ENCODE results near the gene SEC22A.

SEC22A gene

DNA sequence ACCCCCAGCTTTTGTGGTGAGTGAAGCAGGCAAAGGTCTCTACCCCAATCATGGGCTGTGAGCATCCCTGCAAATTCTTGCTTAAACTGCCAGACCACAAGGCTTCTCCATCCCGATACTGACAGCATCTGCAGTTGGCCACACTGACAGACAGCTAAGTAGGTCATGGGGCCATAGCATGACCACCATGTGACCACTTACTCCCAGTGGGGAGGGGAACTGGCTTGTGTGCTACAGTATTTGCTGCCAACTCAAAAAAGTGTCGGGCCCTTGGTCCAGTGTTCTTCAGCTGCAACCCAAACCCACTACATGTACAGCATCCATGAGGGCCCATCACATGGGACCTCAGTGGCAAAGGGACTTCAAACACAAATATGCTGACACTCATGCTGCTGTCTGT, 103.4 kb downstream of the SEC22A start:
- no peak for DNase-seq (ENCODE audit: low spot score)

DNA sequence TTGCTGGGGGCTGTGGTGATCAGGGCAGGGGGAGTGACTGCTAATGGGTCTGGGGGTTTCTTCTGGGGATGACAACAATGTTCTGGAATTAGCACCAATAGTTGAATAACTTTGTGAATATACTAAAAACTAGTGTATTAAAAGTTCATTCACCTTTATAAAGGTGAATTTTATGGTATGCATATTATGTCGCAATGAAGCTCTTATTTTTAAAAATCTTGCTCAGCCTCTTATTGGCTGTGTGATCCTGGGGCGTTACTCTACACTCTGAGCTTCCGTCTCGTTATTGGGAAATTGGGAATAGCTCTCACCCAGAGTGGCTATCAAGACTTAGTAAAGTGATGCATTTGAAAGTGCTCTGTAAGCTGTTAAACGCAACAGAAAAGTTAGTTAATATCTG, 105.3 kb downstream of the SEC22A start:
- DNase-seq (ENCODE audit: low spot score): no peak

DNA sequence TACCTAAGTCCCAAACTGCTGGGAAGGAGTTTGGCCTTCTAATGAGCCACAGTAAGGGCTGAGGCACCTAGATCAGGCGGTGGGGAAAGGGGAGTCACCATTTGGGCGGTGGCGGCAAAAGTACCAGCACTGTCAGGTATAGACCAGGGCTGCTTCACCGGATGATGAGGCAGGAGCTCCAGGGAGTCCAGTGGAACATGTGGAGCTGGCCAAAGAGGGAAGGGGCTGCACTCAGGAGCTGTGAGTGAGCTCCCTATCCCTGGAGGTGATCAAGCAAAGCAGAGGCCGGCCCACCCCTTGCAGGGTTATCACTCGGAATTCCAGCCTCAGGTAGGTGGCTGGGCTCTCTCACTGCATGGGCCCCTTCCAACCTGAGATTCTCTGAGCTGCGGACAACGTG, 108.4 kb downstream of the SEC22A start:
- no peak for DNase-seq (ENCODE audit: low spot score)

DNA sequence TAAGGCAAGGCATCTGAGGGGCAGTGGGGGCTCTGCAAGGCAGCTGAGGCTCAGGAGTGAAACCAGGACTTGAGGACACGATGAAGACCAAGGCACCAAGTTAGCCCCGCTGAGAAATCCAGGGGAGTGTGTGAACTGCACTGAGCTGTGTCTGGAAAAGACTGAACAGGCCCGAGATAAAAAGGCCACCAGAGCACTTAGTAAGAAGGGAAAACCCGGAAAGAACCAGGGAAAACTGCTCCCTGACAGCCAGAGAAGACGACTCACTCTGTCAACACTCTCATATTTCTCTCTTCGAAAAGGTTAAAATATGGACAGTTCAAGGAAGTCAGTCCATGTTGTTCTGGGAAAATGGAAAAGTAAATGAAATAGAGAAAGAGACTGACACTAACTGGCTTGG, 109.0 kb downstream of the SEC22A start:
- peak; percentile 66 for DNase-seq (ENCODE audit: low spot score)

DNA sequence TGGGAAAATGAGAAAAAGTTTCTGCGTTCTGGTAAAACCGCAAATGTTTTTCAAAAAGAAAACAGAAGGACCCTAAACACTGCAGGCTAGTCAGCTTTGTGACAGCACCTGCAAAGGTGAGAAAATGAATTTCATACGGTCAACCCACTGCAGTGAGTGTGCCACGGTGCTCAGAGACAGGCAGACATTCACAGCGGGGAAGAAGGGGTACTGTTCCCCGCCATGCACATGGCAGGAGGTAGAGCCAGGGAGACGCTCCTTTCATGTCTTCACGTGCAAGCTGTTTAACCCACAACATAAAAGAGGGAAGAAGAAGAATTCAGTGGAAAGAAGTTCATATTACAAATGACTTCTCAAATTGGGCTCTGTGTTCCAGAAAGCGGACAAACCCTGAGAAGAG, 109.5 kb downstream of the SEC22A start:
- DNase-seq (ENCODE audit: low spot score): no peak

DNA sequence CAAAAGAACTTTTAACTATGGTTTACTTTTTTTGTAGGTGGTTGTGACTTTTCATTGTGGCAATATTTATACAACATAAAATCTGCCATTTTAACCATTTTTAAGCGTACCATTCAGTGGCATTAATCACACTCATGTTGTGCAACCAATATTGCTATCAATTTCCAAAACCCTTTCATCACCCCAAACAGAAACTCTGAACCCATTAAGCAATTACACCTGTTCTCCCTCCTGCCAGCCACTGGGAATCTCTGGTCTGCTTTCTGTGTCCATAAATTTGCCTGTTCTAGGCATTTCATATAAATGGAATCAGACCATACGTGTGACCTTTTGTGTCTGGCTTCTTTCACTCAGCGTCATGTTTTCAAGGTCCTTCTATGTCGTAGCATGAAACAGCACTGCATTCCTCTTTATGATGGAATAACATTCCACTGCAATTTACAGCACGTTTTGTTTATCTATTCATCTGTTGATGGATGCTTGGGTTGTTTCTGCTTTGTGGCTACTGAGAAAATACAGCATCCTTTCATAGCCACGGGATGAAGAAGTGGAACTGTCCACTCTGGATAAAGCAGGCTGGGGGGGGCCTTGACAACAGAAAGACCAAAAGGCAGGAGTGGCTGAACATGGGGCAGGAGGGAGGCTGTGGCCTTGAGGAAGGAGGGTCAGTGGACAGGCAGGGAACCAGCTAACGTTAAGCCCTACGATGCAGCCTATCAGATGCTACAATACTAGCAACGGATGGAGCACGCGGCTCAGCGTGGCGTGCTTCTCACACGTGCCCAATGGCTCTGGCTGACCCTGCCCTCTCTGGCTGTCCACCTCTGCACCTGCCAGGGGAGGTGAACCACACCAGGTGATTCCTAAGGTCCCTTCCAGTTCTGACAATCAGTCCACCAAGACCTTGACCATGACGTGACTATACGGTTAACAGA, 110.9 kb downstream of the SEC22A start:
- DNase-seq (ENCODE audit: low spot score): no peak

DNA sequence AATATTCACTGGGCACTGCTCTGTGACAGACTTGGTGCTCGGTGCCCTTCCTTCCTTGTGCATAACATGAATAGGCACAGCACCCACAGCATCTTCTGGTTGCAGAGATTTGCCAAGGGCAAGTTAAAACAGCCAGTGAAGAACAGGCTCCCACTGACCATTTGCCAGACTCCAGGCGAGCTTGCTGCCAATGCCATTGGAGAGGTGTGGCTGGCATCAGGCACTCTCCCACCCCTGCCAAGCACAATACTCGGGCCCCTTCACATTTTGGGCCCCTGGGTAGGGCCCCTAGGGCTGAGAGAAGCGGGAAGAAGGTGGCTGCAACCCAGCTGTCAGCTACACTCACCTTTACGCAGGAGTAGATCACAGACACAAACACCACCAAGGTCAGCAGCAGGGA, 112.1 kb downstream of the SEC22A start:
- DNase-seq (ENCODE audit: low spot score): no peak

DNA sequence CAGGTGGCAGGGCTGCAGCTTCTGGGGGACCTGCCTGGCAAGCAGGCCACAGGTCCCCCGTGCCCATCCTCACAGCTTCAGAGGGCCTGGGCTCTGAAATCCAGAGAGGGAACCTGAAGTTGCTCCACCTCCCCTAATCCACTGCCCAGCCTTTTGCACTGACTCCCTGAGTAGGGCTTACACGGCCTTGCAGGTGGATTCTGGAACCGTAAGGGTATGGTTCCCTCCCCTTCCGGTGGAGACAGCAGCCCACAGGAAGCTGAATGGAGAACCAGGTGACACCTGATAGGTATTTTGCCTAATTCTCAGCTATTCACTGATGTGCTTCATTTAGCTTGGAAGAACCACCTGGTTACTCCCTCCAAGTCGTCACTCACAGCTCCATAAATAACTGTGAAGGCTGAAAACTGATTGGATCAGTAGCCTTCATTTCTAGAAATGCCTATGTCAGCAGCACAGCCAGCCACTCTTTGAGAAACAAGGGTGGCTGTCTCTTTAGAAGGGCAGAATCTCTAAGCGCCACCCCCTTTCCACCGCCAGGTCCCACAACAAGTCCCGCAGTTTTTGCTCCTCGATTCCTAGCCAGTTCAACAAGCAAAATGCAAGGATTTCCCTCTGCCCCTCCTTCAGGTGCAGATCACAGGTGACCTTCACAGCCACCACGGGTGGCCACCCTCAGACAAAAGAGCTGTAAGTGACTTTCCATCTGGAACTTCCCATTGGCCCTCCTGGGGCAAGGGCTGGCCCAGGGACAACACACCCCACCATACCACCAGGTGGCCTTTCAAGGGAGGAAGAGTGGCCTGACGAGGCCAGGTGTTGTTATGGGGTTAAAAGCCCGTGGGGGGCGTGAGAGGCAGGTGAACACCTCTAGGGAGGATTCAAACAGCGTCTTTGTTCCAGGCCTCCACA, 112.9 kb downstream of the SEC22A start:
- no peak for DNase-seq (ENCODE audit: low spot score)

DNA sequence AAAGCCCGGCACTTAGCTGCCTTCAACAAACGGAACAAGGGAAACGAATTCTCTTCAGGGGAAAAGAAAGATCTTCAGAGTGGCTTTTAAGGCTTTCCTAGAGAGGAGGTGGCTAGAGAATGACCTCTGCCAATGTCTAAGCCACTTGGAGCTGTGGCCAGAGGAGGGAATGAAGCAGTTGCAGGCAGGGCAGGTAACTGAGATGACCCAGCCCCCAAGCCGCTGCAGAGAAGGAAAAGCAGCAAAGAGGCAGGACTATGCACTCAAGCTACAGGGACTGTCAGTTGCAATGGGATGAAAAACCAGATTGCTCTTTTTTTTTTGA, 113.5 kb downstream of the SEC22A start:
- DNase-seq (ENCODE audit: low spot score): no peak

DNA sequence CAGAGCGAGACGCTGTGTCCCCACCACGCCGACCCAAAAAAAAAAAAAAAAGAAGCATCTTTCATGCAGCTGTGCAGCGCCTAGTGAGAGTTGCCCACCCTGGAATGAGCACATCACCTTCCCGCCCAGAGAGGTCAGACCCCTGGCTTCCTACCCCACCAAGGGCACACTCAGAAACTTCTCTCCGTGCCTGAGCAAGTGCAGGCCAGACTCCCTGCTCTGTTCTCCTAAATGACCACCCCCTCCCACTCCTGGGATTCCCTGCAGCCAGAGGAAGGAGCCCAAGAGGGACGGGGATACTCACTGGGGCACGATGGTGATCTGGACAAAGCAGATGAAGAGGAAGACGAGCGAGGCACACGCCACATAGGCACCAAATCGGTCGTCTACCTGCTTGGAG, 116.0 kb downstream of the SEC22A start:
- no peak for DNase-seq (ENCODE audit: low spot score)

DNA sequence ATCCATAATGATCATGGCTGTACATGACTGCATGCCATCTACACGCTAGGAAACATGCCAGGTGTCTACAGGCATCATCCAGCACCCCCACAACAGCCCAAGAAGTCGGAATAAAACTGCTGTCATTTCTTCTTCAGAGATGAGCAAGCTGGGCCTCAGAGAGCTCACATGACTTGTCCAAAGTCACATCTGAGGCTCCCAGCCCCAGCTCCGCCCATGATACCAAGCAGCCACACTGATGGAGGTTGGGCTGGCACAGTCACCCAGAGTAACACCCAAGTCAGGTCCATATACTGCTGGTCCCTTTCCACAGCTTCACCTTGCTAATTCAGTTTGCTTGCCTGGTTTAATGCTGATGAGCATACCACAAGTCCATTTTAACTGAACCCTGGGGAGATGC, 116.6 kb downstream of the SEC22A start:
- DNase-seq (ENCODE audit: low spot score): no peak

DNA sequence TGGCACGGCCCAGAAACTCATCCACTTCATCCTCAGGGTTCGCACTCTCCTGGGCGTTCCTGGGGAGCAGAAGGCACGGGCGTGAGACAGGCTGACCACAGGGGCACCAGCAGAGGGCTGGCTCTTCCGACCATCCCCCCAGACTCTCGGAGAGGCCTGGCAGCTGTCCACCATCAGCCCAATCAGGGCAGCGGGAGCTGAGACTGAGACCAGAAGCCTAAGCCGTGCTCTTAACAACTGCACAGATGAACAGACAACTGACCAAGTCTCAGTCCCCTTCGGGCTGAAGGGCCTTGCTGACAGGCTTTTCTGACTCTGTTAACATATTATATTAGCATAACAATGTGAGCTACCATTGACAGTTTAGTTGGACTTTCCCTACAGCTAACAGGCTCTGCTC, 118.0 kb downstream of the SEC22A start:
- no peak for DNase-seq (ENCODE audit: low spot score)

DNA sequence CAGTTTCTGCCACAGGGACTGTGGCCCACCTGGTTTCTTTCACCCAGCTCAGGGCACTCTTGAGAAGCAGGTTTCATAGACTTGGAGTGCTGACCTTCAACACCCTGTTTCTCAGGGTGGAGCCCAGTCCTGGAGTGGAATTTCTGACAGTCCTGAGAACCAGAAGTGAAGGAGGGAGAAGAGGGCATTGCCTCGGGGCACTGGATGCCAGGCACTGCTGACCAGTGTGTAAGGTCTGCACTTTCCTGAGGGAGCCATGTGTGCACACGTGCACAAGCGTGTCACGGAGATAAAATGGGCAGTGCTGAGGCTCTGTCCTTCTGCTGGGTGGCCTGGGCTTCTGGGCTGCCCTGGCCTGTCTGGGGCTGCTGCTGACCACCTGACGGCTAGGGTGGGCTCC, 118.5 kb downstream of the SEC22A start:
- no peak for DNase-seq (ENCODE audit: low spot score)

DNA sequence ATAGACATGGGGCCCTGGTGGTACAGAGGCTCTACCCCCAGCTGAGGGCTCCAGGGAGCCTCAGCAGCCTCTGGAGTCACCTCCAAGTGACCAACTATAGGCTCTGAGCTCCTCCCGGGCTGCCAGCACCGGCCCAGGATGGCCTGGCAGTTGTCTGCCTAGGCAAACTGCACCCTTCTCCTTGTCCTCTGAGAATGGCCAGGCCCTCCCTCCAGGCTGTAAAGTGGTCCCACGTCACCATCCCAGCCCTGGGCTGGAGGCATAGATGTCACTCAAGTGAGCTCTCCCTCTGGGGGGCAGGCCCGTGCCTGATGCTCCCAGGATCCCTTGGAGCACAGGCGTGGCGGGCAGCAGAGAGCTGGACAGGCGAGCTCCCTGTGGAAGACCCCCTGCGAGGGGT, 120.1 kb downstream of the SEC22A start:
- DNase-seq (ENCODE audit: low spot score): no peak

DNA sequence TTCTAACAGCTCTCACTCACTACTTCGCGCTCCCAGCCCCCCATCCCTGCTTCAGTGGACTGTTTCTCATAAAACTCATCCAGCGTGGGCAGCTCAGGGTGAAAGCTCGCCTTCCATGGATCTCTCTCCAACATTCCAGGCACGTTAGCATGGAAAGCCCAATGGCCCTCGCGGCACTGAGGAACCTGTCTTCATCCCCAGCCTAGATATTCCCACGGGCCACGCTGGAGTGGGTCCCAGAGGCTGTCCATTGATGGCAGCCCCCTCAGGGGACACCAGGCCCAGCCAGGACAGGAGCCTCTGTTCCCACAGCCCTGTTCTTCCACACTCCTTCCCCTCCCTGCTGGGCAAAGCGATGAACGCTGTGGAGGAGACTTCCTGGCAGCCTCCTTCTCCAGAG, 121.1 kb downstream of the SEC22A start:
- DNase-seq (ENCODE audit: low spot score): no peak
